Peyer's patch (tissue), 4 donors: Measurements from ENCODE around the gene EXOSC10.

ENCODE experiments used
- POLR2A ChIP-seq, 2 donors: fragments of 450-650 bp; IDR thresholded peaks; one replicate each; pipeline ENCODE4 v1.5.1; 2017; ENCODE audit warnings: antibody characterized with exemption in 2 of 2, mild to moderate bottlenecking in 2 of 2, moderate library complexity in 2 of 2
- TF ChIP-seq, protein P1 (sequence below), 6 experiments: fragments of 450-650 bp in 4 of 6; fragments of 200-600 bp in 2 of 6; sonication (generic) in 1 of 6; IDR thresholded peaks; one replicate each; pipeline ENCODE4 v1.5.1; 2017 to 2019; ENCODE audit warnings: antibody characterized with exemption in 6 of 6, mild to moderate bottlenecking in 3 of 6, moderate library complexity in 1 of 6

DNA sequence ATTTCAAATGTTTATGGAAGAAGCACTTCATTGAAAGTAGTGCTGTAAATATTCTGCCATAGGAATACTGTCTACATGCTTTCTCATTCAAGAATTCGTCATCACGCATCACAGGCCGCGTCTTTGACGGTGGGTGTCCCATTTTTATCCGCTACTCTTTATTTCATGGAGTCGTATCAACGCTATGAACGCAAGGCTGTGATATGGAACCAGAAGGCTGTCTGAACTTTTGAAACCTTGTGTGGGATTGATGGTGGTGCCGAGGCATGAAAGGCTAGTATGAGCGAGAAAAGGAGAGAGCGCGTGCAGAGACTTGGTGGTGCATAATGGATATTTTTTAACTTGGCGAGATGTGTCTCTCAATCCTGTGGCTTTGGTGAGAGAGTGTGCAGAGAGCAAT, 76.5 kb downstream of the EXOSC10 start:
- TF ChIP-seq, protein P1, sequence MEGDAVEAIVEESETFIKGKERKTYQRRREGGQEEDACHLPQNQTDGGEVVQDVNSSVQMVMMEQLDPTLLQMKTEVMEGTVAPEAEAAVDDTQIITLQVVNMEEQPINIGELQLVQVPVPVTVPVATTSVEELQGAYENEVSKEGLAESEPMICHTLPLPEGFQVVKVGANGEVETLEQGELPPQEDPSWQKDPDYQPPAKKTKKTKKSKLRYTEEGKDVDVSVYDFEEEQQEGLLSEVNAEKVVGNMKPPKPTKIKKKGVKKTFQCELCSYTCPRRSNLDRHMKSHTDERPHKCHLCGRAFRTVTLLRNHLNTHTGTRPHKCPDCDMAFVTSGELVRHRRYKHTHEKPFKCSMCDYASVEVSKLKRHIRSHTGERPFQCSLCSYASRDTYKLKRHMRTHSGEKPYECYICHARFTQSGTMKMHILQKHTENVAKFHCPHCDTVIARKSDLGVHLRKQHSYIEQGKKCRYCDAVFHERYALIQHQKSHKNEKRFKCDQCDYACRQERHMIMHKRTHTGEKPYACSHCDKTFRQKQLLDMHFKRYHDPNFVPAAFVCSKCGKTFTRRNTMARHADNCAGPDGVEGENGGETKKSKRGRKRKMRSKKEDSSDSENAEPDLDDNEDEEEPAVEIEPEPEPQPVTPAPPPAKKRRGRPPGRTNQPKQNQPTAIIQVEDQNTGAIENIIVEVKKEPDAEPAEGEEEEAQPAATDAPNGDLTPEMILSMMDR (IDR thresholded peaks at IDR 0.05) = no peak
- no peak for TF ChIP-seq POLR2A (IDR thresholded peaks at IDR 0.05)
